Activated CD8-positive, alpha-beta memory T cell treated with anti-CD3 and anti-CD28 coated beads for 36 hours (primary cell): Measurements from ENCODE around the gene ATRIP. TPM values are rescaled to one million over a fixed set of nuclear protein-coding genes. Genes with fewer than 3 reads are reported as not detected.

ENCODE experiments used
- CTCF ChIA-PET: fragments of 350-600 bp; sonication (Branson Sonifier 250); formaldehyde crosslinking; loops from one replicate; lab custom pipeline; 2021; ENCODE audit warnings: antibody characterized with exemption; lab: Charles Lee
- POLR2A ChIA-PET: fragments of 350-600 bp; sonication (Branson Sonifier 250); formaldehyde crosslinking; loops from one replicate; lab custom pipeline; 2021; ENCODE audit warnings: antibody characterized with exemption; lab: Charles Lee
- total RNA-seq, 2 experiments: library from RNA; stranded (reverse); gene quantifications; one replicate each; pipeline ENCODE4 v1.2.3, GENCODE V29; 2021

The ATRIP gene
- total RNA-seq, 2 experiments from 2014 or later, result 20.8 to 21.3 TPM

DNA sequence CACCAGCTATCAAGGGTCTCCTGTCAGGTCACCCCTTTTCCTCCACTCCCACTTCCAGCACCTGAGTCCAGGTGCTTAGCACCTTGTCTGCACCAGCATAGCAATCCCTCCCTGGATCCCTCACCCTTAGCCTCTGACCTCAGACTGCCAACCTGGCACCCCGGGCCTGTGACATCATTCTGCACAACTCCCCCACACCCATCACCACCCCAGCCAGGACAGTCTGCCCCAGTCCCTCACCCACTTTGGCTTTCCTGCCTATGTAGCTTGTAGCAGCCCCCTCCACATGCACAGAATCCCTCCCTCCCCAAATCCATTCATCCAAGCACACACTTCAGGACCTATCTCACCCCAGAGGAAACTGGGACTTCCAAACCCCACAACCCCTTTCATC lies 15.8 kb upstream of the ATRIP start:
- ChIA-PET POLR2A (interaction anchor here (0.5 kb wide), 1 partner anchor 464 kb away, joined by 5 read pairs; no protein-coding TSS in a partner anchor), CTCF (interaction anchor here (1.3 to 1.8 kb wide), 2 partner anchors 30 to 157 kb away, joined by 3 to 5 read pairs; no protein-coding TSS in a partner anchor)

DNA sequence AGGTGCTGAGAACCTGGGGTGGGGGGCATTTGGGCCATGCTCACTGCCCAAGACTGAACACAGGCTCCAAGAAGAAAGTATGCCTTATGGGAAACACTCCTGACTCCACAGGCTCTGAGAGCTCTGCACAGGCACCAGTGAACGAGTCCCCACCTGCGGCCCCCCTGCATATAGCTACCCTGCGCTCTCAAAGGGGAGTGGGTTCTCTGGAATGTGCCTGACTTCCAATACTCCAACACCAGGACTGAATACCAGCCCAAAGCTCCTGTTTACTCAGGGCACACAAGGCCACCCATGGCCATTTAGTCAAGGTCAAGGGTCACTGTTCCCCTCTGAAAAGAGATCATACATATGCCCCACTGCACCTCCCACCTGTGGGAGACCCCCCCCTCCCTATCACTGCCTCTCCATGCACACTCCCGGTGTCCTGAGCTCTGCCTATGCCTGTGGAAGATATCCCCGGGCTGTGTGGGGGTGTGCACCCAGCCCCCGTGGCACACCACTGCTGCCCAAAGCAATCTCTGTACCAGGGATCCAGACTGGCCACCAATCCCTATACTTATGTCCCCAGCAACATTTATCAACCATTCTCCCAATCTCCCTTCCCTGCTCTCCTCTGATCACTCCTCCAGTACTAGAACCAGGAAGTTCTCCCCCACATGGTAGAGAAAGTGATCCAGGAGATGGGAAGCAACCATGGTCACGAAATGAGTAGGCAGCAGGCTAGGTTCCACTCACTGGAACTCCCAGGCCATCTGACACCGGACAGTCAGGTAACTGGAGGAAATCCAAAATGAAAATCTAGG lies 15.1 kb upstream of the ATRIP start:
- ChIA-PET CTCF (interaction anchor here (1.8 to 2.9 kb wide), 2 partner anchors 31 to 118 kb away, joined by 5 to 9 read pairs; no protein-coding TSS in a partner anchor), POLR2A (no interaction called here)

DNA sequence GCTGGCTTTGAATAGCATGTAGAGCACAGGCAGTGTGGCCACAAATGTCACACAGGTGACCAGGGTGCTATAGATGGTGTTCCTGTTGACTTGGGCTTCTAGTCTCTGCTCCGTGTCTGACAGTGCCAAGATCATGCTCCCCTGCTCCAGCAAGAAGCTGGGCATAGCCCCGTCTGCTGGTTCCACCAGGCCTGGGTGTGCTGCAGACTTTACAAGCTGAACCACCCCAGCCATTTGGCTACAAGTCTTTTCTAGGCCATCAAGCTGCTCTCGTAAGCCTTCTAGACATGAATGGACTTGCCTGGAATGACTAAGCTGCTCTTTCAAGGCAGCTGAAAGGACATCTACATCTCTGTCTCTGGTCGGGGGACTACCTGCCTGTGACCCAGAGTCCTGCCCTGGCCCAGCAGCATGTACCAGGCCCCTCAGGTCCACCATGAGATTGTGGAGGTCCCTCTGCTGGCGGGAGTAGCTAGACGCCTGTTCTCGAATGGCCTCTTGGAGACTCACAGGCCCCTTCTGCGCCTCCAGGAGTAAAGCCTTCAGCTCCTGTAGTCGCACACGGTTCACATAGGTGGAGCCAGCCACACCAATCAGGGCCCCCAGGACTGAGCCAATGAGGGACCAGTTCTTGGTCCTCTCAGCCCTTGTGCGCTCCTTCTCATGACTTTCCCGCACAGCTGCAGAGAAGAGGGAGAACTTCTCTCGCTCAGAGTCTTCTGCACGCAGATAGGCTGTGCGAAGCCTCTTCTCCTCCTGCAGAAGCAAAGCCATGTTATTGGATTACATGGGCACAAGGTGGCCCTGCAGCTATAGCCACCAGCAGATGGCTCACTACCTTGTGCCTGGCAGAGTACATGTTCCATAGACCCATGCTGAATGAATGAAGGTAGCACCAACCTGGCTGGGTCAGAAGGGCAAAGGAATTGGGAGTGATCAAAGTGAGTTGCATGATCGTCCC lies 13.8 kb upstream of the ATRIP start:
- ChIA-PET CTCF (interaction anchor here (0.6 to 2.9 kb wide), 4 partner anchors 11 to 117 kb away, joined by 3 to 9 read pairs (median 4); no protein-coding TSS in a partner anchor), POLR2A (no interaction called here)

DNA sequence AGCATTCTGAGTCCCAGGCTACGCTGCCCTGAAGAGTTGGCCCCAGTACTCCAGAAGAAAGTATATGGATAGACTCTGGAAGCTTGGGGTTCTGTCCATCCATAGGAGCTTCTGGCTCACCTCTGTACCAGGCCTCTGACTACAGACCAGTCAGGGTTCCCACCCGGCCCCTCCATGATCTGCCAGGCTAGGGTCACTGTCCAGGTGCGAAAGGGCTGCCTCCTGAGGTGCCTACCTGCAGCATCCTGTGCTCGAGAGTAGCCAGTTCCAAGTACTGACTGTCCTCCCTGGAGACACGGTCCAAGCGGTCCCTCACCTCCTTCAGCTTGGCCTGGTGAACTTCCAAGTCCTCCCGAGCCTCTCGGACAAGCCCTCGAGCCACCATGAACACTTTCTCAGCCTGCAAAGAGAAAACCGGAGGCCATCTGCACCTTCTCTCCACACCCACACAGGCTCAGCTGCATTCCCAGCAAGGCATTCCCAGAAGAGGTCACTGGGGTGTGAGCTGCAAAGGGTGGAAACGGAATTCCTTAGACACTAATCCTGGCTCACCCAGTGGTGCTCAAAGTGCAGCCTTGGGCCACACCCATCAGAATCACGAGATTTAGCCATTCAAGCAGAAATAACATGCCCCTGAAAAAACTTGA lies 12.9 kb upstream of the ATRIP start:
- ChIA-PET POLR2A (interaction anchor here (0.5 kb wide), 1 partner anchor 73 kb away, joined by 8 read pairs; no protein-coding TSS in a partner anchor), CTCF (interaction anchor here (0.9 to 2.9 kb wide), 3 partner anchors 33 to 116 kb away, joined by 3 to 9 read pairs (median 4); no protein-coding TSS in a partner anchor)

DNA sequence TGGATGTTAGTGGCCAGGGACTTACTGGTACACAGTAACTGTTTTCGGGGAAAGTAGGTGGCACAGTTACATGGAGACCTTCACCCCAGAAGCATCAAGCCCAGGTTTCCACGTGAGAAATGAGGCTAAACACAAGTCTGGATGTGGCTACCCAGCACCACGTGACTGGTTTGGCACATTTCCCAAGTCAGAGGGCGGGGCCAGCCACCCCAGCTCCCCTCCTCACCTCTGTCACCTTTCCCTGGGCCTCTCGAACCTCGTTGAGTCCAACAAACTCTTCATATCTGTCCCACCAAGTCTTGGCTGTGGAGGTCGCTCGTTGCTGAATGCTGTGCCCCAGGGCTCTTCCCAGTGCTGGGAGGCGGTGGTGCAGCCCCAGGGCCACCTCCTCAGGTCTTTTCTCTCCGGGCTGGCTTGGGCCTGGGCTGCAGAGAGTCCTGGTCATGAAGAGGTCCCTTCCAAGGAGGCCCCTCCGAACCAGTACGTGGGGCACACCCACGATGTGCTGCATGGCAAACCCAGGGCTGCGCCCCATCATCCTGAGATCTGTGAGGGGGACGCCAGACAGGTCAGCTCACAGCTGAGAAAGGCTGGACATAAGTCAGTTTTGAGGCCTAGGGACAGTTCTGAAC lies 11.8 kb upstream of the ATRIP start:
- POLR2A ChIA-PET, result no interaction called here
- CTCF ChIA-PET, result interaction anchor here (0.9 to 3.2 kb wide), 6 partner anchors 13 to 115 kb away, joined by 3 to 81 read pairs (median 8); a partner anchor contains a TSS

DNA sequence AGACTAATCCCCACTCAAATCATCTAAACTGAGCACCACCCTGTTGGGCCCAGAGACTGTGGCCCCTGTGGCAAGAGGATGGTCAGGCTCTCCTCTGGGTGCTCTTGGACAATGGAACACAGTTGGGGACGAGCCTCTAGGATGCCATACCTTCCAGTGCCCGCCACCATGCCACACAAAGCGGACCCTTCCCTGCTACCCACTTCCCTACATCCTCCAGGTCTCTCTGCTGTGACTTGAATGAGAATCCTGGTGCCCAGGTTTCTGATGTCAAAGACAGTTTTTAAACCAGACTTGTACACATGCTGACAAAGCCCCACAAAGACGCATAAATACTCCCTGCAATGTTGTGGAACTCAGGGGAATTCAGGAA lies 11.3 kb upstream of the ATRIP start:
- POLR2A ChIA-PET, result no interaction called here
- CTCF ChIA-PET, result interaction anchor here (0.6 to 3.2 kb wide), 34 partner anchors 9 to 247 kb away, joined by 3 to 81 read pairs (median 8); partner anchors contain the start of genes ATRIP, CDC25A, SHISA5 and ZNF589

DNA sequence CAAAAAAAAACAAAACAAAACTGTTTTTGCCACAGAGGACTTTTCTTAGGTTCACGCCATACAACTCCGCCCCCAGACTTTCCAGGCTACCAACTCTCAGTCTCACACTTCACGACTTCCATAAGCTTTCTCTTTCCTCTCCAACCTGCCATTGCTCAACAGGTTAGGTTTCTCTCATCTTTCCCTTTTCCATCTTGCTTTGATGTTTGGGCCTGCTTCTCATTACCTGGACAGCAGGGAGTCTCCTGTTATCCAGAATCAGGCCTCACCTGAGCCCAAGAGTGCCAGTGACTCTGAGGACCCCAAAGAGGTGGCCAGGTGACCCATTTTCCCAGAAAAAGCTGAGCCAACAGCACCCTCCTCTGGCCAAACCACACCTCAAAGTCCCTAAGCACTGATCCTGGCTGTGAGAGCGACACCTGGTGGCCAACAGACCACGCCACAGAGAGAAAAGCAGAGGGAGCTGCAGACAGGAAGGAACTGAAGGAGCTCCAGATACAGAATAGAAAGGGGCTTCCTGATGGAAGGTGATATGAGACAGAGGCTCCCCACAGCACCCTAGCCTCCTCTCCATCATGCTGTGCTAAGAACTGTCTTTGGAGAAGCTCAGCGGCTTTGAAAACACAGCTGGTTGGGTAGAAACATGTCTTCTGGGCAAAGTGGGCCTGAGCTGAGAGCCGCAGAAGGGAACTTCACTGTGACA lies 10.6 kb upstream of the ATRIP start:
- ChIA-PET CTCF (interaction anchor here (0.6 to 3.2 kb wide), 70 partner anchors 8 to 970 kb away, joined by 3 to 81 read pairs (median 5); partner anchors contain the start of genes ATRIP, CDC25A, PFKFB4 and SHISA5), POLR2A (interaction anchor here (0.9 to 1.1 kb wide), 4 partner anchors 9 to 162 kb away, joined by 3 to 5 read pairs (median 4); partner anchors contain the start of gene ATRIP)

DNA sequence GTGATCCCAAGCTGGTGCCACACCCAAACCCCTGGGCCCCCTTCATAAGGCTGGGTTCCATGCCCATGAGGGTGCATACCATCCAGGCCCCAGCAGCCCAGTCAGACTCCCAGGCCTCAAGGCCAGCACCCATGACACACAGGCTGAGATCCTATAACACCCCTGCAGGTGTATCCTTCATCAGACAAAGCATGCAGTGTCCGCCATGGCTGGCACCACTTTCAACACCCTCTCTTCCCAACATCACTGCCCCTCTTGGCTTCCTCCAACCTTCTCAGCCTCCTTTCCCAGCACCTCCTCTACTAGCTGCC lies 10.1 kb upstream of the ATRIP start:
- ChIA-PET POLR2A (interaction anchor here (0.9 to 1.1 kb wide), 4 partner anchors 9 to 163 kb away, joined by 3 to 5 read pairs (median 4); partner anchors contain the start of gene ATRIP), CTCF (interaction anchor here (0.6 to 3.2 kb wide), 66 partner anchors 8 to 970 kb away, joined by 3 to 81 read pairs (median 5); partner anchors contain the start of genes ATRIP, PFKFB4, SHISA5 and UCN2)

DNA sequence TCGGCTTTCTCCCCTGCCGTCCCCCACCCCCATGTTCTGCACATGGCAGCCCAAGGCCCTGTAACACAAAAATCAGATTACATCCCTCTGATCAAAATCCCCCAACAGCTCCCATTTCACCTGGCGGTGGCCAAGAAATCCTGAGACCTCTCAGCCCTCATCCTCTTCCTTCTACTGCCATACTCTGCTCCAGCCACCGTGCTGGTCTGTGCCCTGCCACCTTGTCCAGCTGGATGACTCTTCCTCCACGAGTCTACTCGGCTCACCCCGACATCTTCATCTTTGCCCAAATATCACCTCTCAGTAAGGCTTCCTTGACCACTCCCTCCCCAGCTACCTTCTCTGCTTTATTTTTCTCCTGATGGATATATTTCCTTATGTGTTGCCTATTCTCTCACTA lies 9.7 kb upstream of the ATRIP start:
- POLR2A ChIA-PET, result interaction anchor here (0.7 to 1.0 kb wide), 2 partner anchors 8 to 572 kb away, joined by 3 to 5 read pairs; no protein-coding TSS in a partner anchor
- CTCF ChIA-PET, result interaction anchor here (0.8 to 3.2 kb wide), 38 partner anchors 9 to 242 kb away, joined by 3 to 81 read pairs (median 6); partner anchors contain the start of genes ATRIP, PFKFB4, SHISA5 and UCN2

DNA sequence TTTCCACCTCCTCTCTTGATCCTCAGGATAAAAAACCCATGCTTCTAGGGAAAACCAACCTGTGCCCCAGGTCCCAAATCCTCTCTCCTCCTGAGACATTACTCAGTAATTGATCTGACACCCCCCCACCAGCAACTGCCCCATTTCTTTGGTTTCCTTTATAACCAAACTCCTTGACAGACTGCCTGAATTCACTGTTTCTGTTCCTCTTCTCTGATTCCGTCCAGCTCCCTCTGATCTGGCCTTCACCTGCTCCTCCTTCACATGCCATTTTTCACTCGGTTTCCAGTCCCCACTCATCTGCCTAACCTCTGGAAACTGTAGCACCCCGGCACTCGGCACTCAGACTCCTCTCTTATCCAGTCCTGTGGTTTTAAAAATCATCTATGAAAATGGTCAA lies 8.7 kb upstream of the ATRIP start:
- ChIA-PET POLR2A (no interaction called here), CTCF (interaction anchor here (1.5 to 3.2 kb wide), 4 partner anchors 37 to 207 kb away, joined by 3 to 81 read pairs (median 15); partner anchors contain the start of gene ZNF589)

DNA sequence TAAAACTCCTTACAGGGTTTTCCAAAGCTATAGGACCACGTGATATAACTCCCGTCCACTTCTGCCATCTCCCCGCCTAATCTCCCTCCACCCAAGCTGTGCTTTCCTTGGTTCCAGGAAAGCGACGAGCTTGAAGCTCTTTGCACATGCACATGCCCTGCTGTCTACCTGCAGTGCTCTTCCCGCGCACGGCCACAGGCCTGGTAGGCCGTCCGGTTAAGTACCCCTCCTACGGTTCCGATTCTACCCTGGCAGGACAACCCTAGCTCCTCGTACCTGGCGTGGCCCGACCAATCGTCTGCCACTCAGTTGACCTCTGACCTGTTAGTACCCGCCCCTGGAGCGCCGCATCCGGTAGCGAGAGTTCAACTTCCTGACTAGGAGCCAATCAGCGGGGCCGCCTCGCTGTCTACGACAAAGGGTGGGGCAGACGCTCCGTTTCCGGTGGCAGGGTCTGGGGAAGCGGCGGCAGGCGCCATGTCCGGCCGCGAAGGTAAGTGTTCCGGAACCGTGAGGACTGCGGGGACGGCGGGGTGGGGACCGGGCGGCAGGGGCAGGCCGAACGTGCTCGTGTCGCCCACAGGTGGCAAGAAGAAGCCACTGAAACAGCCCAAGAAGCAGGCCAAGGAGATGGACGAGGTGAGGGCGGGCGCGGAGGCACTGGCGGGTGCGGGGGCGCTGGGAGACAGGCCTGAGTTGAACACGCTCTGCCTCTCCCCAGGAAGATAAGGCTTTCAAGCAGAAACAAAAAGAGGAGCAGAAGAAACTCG lies 6.5 kb upstream of the ATRIP start, which contains the start of the genes CCDC51 and TMA7:
Gene CCDC51, minus strand, starts transcription at position 300 of the 770 bp plus-strand sequence. CDS start 4,991 bp downstream, outside the sequence.
Gene TMA7, plus strand, starts transcription at position 438 of the 770 bp plus-strand sequence. Its CDS starts 40 bp downstream, at position 478.
- ChIA-PET POLR2A (interaction anchor here (0.7 to 1.1 kb wide), 5 partner anchors 23 to 166 kb away, joined by 3 to 5 read pairs (median 4); partner anchors contain the start of gene PFKFB4), CTCF (interaction anchor here (1.0 to 1.9 kb wide), 9 partner anchors 14 to 195 kb away, joined by 4 to 11 read pairs (median 5); partner anchors contain the start of gene SLC26A6)

DNA sequence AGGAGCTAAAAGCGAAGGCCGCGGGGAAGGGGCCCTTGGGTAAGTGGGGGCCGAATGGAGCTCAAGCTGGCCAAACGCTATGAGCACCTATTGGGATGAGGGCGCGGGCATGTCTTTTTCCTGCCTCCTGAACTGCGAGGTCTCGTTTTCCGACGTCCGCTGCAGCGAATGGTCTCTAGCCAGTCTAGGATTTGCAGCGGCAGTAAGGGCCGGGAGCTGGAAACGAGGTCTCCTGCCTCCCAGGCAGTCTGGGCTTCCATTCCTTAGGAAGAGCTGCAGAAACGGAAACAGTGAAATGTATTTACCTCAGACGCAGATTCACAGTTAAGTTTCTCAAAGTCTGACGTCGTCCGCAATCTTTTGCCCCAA lies 6.0 kb upstream of the ATRIP start:
- ChIA-PET CTCF (interaction anchor here (1.5 to 1.9 kb wide), 3 partner anchors 11 to 33 kb away, joined by 3 to 11 read pairs (median 5); a partner anchor contains a TSS), POLR2A (no interaction called here)

DNA sequence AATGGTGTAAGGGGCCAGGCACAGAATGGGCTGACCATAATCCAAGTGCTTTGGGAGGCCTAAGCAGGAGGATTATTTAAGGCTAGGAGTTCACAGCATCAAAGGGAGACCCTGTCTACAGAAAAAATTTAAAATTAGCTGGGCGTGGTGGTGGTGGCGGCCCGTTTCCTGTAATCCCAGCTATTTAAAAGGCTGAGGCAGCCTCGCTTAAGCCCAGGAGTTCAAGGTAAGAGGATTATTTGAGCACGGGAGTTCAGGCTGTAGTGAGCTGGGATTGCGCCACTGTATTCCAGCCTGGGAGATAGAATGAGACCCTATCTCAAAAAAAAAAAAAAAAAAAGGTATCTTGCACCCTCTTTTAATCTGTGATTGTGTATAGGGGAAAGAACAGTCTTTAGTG lies 4.6 kb upstream of the ATRIP start:
- POLR2A ChIA-PET, result interaction anchor here (0.6 kb wide), 1 partner anchor 1033 kb away, joined by 3 read pairs; no protein-coding TSS in a partner anchor
- CTCF ChIA-PET, result interaction anchor here (1.5 kb wide), 1 partner anchor 10 kb away, joined by 3 read pairs; no protein-coding TSS in a partner anchor

DNA sequence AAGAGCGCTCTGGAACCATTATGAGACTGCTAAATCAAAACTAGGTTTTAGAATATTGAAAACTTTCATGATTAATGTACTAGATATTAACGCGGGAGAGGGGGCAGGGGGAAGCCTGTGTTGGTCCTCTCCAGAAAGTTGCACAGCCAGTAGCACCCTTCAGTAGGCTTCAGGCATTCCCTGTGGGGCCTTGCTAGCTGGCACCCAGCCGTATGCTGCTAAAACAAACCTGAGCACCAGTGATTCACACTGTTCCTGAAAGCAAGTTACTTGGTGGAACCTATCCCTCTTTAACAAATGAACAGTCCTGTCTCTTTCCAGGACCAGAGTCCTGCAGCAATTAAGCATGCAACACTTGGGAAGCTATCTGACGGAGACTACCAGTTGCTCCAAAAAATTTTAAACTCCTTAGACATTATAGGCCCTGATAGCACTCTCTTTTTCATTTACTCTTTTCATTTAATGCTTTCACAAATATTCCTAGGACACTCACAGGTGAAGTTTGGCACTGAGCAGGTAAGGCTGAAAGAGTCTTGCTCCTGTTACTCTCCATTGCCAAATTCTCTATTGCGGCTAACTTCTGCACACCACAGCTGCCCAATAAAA lies 1.2 kb upstream of the ATRIP start:
- ChIA-PET POLR2A (interaction anchor here (0.6 to 1.9 kb wide), 4 partner anchors 8 to 27 kb away, joined by 3 to 7 read pairs (median 4); no protein-coding TSS in a partner anchor), CTCF (interaction anchor here (0.5 to 4.3 kb wide), 9 partner anchors 9 to 177 kb away, joined by 3 to 30 read pairs (median 3); no protein-coding TSS in a partner anchor)

DNA sequence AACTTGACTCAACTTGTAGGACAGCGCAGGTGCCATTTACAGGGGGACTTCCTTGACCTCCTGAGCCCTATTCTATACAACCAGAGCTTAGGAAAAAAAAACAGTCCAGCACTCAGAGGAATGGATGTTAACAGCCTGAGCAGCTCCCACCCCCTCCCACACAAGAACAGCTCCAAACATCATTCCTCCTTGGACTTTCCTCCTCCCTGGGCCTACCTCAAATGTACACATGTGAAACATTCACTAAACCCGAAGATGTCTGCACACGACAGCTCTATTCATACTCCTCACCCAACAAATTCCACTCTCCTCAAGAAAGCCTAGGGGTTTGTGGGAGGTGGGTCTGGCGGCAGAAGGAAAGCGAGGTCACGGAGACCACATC lies 503 bp upstream of the ATRIP start:
- ChIA-PET POLR2A (interaction anchor here (0.8 to 1.9 kb wide), 7 partner anchors 10 to 178 kb away, joined by 3 to 7 read pairs (median 5); partner anchors contain the start of gene UCN2), CTCF (interaction anchor here (0.9 to 4.3 kb wide), 6 partner anchors 10 to 178 kb away, joined by 3 to 30 read pairs (median 4); no protein-coding TSS in a partner anchor)
